Panc1 (cell line): ENCODE measurements around the gene RAP1GDS1. TPM values are rescaled to one million over a fixed set of nuclear protein-coding genes. Genes with fewer than 3 reads are reported as not detected.

ENCODE experiments used
- ATAC-seq: fragments of 200-7000 bp; cut with Tn5 transposase; 2 replicates; pipeline ENCODE4 v1.9.1; 2020; ENCODE audit warnings: mild to moderate bottlenecking, moderate library complexity
- BruUV-seq: library from RNA; stranded (reverse); fragments of 400-500 nt; replicated peaks from 2 replicates; lab custom pipeline; 2021; lab: Mats Ljungman, UMichigan
- CTCF ChIA-PET: fragments of 300-600 bp; sonication (Branson Sonifier 250); formaldehyde crosslinking; loops from one replicate; lab custom pipeline; 2022; ENCODE audit warnings: antibody characterized with exemption; lab: Charles Lee
- POLR2A ChIA-PET: fragments of 300-600 bp; sonication (Branson Sonifier 250); formaldehyde crosslinking; loops from one replicate; lab custom pipeline; 2022; ENCODE audit warnings: antibody characterized with exemption; lab: Charles Lee
- DNase-seq: peaks from one replicate; pipeline ENCODE4 v3.0.0-alpha.2; 2010; ENCODE audit warnings: low read depth, low spot score
- H3K27ac ChIP-seq: 2 replicates; pipeline ENCODE4 v1.5.1; 2011; ENCODE audit warnings: mild to moderate bottlenecking, low read length, inconsistent platforms
- H3K27me3 ChIP-seq: fragments of 200-500 bp; sonication (Bioruptor generic); 2 replicates; pipeline ENCODE4 v1.6.0; 2014; ENCODE audit warnings: low read length, inconsistent platforms; ENCODE audit not compliant: control insufficient read depth, insufficient read depth
- H3K36me3 ChIP-seq: fragments of 200-500 bp; sonication (Bioruptor generic); 2 replicates; pipeline ENCODE4 v1.5.1; 2014; ENCODE audit warnings: inconsistent platforms, mild to moderate bottlenecking, low read length, moderate library complexity; ENCODE audit not compliant: control insufficient read depth, insufficient read depth
- H3K4me1 ChIP-seq: 2 replicates; pipeline ENCODE4 v1.5.1; 2011; ENCODE audit warnings: inconsistent platforms, mild to moderate bottlenecking, low read length, moderate library complexity; ENCODE audit not compliant: control insufficient read depth, insufficient read depth
- H3K4me3 ChIP-seq, 2 experiments: 2 replicates each; pipeline ENCODE4 v1.5.1; 2011 to 2012; ENCODE audit warnings: low read depth in 2 of 2, low read length in 2 of 2, mild to moderate bottlenecking in 2 of 2, inconsistent platforms in 1 of 2, moderate library complexity in 1 of 2
- H3K9me3 ChIP-seq: fragments of 200-500 bp; sonication (Bioruptor generic); 2 replicates; pipeline ENCODE4 v1.5.1; 2014; ENCODE audit warnings: low read depth, mild to moderate bottlenecking, inconsistent platforms, low read length, moderate library complexity; ENCODE audit not compliant: control insufficient read depth, insufficient read depth
- POLR2AphosphoS5 ChIP-seq: IDR thresholded peaks from 2 replicates; pipeline ENCODE4 v1.6.1; 2012; ENCODE audit warnings: mild to moderate bottlenecking, low read depth, low read length, moderate library complexity
- REST ChIP-seq, 2 experiments: IDR thresholded peaks; 2 replicates each; pipeline ENCODE4 v1.6.1; 2011 to 2012; ENCODE audit warnings: low read depth in 2 of 2, control low read depth in 1 of 2, low read length in 1 of 2, mild to moderate bottlenecking in 1 of 2, moderate library complexity in 1 of 2; ENCODE audit not compliant: insufficient read depth in 1 of 2
- SIN3A ChIP-seq: IDR thresholded peaks from 2 replicates; pipeline ENCODE4 v1.6.1; 2012; ENCODE audit warnings: low read depth, mild to moderate bottlenecking, low read length, moderate library complexity, borderline replicate concordance; ENCODE audit not compliant: insufficient read depth
- TCF7L2 ChIP-seq: IDR thresholded peaks from 2 replicates; pipeline ENCODE4 v1.6.1; 2011; ENCODE audit warnings: mild to moderate bottlenecking, low read depth, low read length, inconsistent platforms
- in situ Hi-C: cut with HindIII; loops from 2 replicates; pipeline ENCODE4 v1.10.0; 2016; ENCODE audit warnings: low sequenced_read_pairs, low pct_unique_long_range_greater_than_20kb
- intact Hi-C: fragments of 100-400 bp; cut with micrococcal nuclease; formaldehyde crosslinking; loops from one replicate; pipeline ENCODE4 v1.10.0; 2022; ENCODE audit not compliant: unreplicated experiment
- total RNA-seq: library from RNA; stranded (reverse); gene quantifications from one replicate; pipeline ENCODE4 v1.2.1, GENCODE V29; 2021; ENCODE audit not compliant: unreplicated experiment
- TF ChIP-seq, protein P1 (sequence below): fragments of 450-650 bp; IDR thresholded peaks from 2 replicates; pipeline ENCODE4 v1.5.1; 2017; ENCODE audit warnings: mild to moderate bottlenecking

The RAP1GDS1 gene
- total RNA-seq, 1 experiment from 2014 or later, result 39.7 TPM

DNA sequence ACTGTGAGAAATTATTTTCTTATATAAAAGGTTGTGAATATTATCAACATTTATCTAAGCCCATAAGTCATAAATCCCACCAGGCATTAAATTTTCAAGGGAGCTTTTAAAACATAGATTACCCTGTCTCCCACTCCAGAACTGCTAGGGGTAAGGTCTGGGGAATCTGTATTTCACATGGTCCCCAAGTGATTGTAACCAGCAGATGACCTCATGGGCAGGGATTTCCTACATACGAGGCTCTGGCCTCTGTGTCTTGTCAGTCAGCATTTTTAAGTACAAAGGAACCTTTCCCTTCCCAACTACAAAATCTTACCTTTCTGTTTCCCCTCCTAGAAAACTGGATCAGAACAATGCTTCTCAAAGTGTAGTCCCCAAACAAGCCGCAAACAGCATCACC is 208.6 kb downstream of the RAP1GDS1 start:
- intact Hi-C loops, result loop anchor here (10.0 kb wide), 3 partner anchors 185 to 465 kb away; partner anchors contain the start of gene TSPAN5
- no peak overlapping the region for H3K27ac ChIP-seq

GRCh38 chr4:98470366-98470765 is 209.2 kb downstream of the RAP1GDS1 start:
- Histone ChIP-seq H3K4me3 (no peak overlapping the region), H3K4me1 (peaks cover 3% of the 10 kb centered on the region; the same call in 1 of the 2 replicates), H3K27ac (no peak overlapping the region), H3K36me3 (peaks cover 3% of the 10 kb centered on the region), H3K27me3 (no peaks in the 10 kb centered on the region), H3K9me3 (no peaks in the 10 kb centered on the region)
- ChIA-PET CTCF (no interaction called here), POLR2A (no interaction called here)
- ATAC-seq, result no peak
- DNase-seq, result no peak
- in situ Hi-C loops, result no loop called here
- no TSS peak for BruUV-seq
- TF ChIP-seq TCF7L2, result no peak
- no peak for TF ChIP-seq REST (IDR thresholded peaks at IDR 0.05; ENCODE audit: insufficient read depth in 1 of 2, low read depth in 2 of 2, low read length in 1 of 2)
- no peak for TF ChIP-seq SIN3A
- intact Hi-C loops, result no loop called here

More for the DNA sequence above, 208.6 kb downstream of the RAP1GDS1 start:
- H3K27me3 ChIP-seq, result no peaks in the 10 kb centered on the region
- BruUV-seq, result no TSS peak
- no peak for DNase-seq
- CTCF ChIA-PET, result no interaction called here
- no peak overlapping the region for H3K4me3 ChIP-seq
- TF ChIP-seq SIN3A (no peak), POLR2AphosphoS5 (no peak), TCF7L2 (no peak), REST (IDR thresholded peaks at IDR 0.05; ENCODE audit: insufficient read depth in 1 of 2, low read depth in 2 of 2, low read length in 1 of 2) (no peak)
- TF ChIP-seq, protein P1, sequence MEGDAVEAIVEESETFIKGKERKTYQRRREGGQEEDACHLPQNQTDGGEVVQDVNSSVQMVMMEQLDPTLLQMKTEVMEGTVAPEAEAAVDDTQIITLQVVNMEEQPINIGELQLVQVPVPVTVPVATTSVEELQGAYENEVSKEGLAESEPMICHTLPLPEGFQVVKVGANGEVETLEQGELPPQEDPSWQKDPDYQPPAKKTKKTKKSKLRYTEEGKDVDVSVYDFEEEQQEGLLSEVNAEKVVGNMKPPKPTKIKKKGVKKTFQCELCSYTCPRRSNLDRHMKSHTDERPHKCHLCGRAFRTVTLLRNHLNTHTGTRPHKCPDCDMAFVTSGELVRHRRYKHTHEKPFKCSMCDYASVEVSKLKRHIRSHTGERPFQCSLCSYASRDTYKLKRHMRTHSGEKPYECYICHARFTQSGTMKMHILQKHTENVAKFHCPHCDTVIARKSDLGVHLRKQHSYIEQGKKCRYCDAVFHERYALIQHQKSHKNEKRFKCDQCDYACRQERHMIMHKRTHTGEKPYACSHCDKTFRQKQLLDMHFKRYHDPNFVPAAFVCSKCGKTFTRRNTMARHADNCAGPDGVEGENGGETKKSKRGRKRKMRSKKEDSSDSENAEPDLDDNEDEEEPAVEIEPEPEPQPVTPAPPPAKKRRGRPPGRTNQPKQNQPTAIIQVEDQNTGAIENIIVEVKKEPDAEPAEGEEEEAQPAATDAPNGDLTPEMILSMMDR, result no peak
- peaks cover 3% of the 10 kb centered on the region for H3K36me3 ChIP-seq
- in situ Hi-C loops, result no loop called here
- H3K9me3 ChIP-seq, result no peaks in the 10 kb centered on the region
- POLR2A ChIA-PET, result interaction anchor here (0.6 kb wide), 1 partner anchor 133 kb away, joined by 3 read pairs; no protein-coding TSS in a partner anchor
- peaks cover 3% of the 10 kb centered on the region; the same call in 1 of the 2 replicates for H3K4me1 ChIP-seq
- ATAC-seq, result no peak
